HEK293 (cell line): ENCODE data around the gene DIPK1C.

Source experiments
- CTCF ChIA-PET: fragments of 350-600 bp; formaldehyde crosslinking; extraction: SDS; loops from one replicate; lab custom pipeline; 2021; ENCODE audit warnings: antibody characterized with exemption; lab: Yijun Ruan, JAX
- POLR2A ChIA-PET: fragments of 300-600 bp; formaldehyde crosslinking; extraction: SDS; loops from one replicate; lab custom pipeline; 2020; ENCODE audit warnings: antibody characterized with exemption, inconsistent platforms; lab: Yijun Ruan, JAX
- H3K27ac ChIP-seq: fragments of 200-500 bp; sonication (Bioruptor generic); 2 replicates; pipeline ENCODE4 v1.5.1; 2014; ENCODE audit warnings: low read depth, low read length, control low read depth, inconsistent platforms; ENCODE audit errors: extremely low read depth
- H3K36me3 ChIP-seq, 2 experiments: fragments of 200-500 bp in 1 of 2; sonication (Bioruptor generic) in 1 of 2; 1 replicate in 1 of 2; 2 replicates in 1 of 2; pipeline ENCODE4 v1.5.1; 2014 to 2017; ENCODE audit warnings: inconsistent platforms in 2 of 2, low read length in 2 of 2; ENCODE audit not compliant: control insufficient read depth in 2 of 2, insufficient read depth in 1 of 2
- H3K4me1 ChIP-seq: fragments of 200-500 bp; sonication (Bioruptor generic); 2 replicates; pipeline ENCODE4 v1.5.1; 2014; ENCODE audit warnings: mild to moderate bottlenecking, low read length, inconsistent platforms; ENCODE audit not compliant: control insufficient read depth, insufficient read depth
- H3K4me3 ChIP-seq: 2 replicates; pipeline ENCODE4 v1.5.1; 2011; ENCODE audit warnings: low read depth, mild to moderate bottlenecking, control low read depth, low read length, moderate library complexity
- H3K9me3 ChIP-seq: fragments of 200-500 bp; sonication (Bioruptor generic); 2 replicates; pipeline ENCODE4 v1.5.1; 2014; ENCODE audit warnings: low read depth, low read length, inconsistent platforms; ENCODE audit not compliant: control insufficient read depth, insufficient read depth
- AEBP2 ChIP-seq: fragments of 450-650 bp; formaldehyde crosslinking; IDR thresholded peaks from 2 replicates; pipeline ENCODE4 v1.5.1; 2016; ENCODE audit warnings: missing biosample characterization, missing genetic modification characterization, borderline replicate concordance
- KLF10 ChIP-seq: fragments of 450-650 bp; IDR thresholded peaks from 2 replicates; pipeline ENCODE4 v1.5.1; 2018; ENCODE audit warnings: missing biosample characterization, mild to moderate bottlenecking, missing genetic modification characterization
- OSR2 ChIP-seq: fragments of 450-650 bp; formaldehyde crosslinking; IDR thresholded peaks from 2 replicates; pipeline ENCODE4 v1.5.1; 2016; ENCODE audit warnings: missing biosample characterization, missing genetic modification characterization
- PRDM1 ChIP-seq: fragments of 450-650 bp; formaldehyde crosslinking; IDR thresholded peaks from 2 replicates; pipeline ENCODE4; 2016; ENCODE audit warnings: missing biosample characterization, missing genetic modification characterization
- REST ChIP-seq: fragments of 450-650 bp; formaldehyde crosslinking; IDR thresholded peaks from 2 replicates; pipeline ENCODE4 v1.5.1; 2016; ENCODE audit warnings: missing biosample characterization, missing genetic modification characterization
- ZBTB20 ChIP-seq: fragments of 450-650 bp; formaldehyde crosslinking; IDR thresholded peaks from 2 replicates; pipeline ENCODE4 v1.5.1; 2016; ENCODE audit warnings: missing biosample characterization, missing genetic modification characterization
- ZBTB49 ChIP-seq: fragments of 450-650 bp; formaldehyde crosslinking; IDR thresholded peaks from 2 replicates; pipeline ENCODE4 v1.5.1; 2016; ENCODE audit warnings: missing biosample characterization, missing genetic modification characterization, low read depth
- ZNF174 ChIP-seq: fragments of 450-650 bp; formaldehyde crosslinking; IDR thresholded peaks from 2 replicates; pipeline ENCODE4 v1.5.0; 2017; ENCODE audit warnings: missing biosample characterization, mild to moderate bottlenecking, missing genetic modification characterization
- ZNF184 ChIP-seq: fragments of 450-650 bp; IDR thresholded peaks from 2 replicates; pipeline ENCODE4 v1.5.1; 2018; ENCODE audit warnings: missing biosample characterization, mild to moderate bottlenecking, missing genetic modification characterization
- ZNF19 ChIP-seq: fragments of 450-650 bp; formaldehyde crosslinking; IDR thresholded peaks from 2 replicates; pipeline ENCODE4; 2016; ENCODE audit warnings: missing biosample characterization, missing genetic modification characterization, low read depth
- ZNF2 ChIP-seq: fragments of 450-650 bp; formaldehyde crosslinking; IDR thresholded peaks from 2 replicates; pipeline ENCODE4 v1.5.1; 2016; ENCODE audit warnings: missing biosample characterization, missing genetic modification characterization
- ZNF239 ChIP-seq: fragments of 450-650 bp; formaldehyde crosslinking; IDR thresholded peaks from 2 replicates; pipeline ENCODE4 v1.5.1; 2016; ENCODE audit warnings: missing biosample characterization, missing genetic modification characterization
- ZNF501 ChIP-seq: fragments of 450-650 bp; formaldehyde crosslinking; IDR thresholded peaks from 2 replicates; pipeline ENCODE4 v1.5.1; 2016; ENCODE audit warnings: missing biosample characterization, missing genetic modification characterization
- ZNF530 ChIP-seq: fragments of 450-650 bp; formaldehyde crosslinking; IDR thresholded peaks from 2 replicates; pipeline ENCODE4 v1.5.1; 2016; ENCODE audit warnings: low read depth, missing biosample characterization, missing genetic modification characterization
- ZNF549 ChIP-seq: fragments of 450-650 bp; IDR thresholded peaks from 2 replicates; pipeline ENCODE4 v1.5.1; 2018; ENCODE audit warnings: missing biosample characterization, missing genetic modification characterization, mild to moderate bottlenecking, inconsistent platforms, moderate library complexity
- ZNF610 ChIP-seq: fragments of 450-650 bp; formaldehyde crosslinking; IDR thresholded peaks from 2 replicates; pipeline ENCODE4 v1.5.1; 2016; ENCODE audit warnings: missing biosample characterization, missing genetic modification characterization, borderline replicate concordance
- ZNF747 ChIP-seq: fragments of 450-650 bp; formaldehyde crosslinking; IDR thresholded peaks from 2 replicates; pipeline ENCODE4 v1.5.1; 2016; ENCODE audit warnings: missing biosample characterization, missing genetic modification characterization
- ZSCAN5A ChIP-seq: fragments of 450-650 bp; formaldehyde crosslinking; IDR thresholded peaks from 2 replicates; pipeline ENCODE4 v1.5.1; 2016; ENCODE audit warnings: missing biosample characterization, missing genetic modification characterization

The DIPK1C gene

GRCh38 chr18:74430231-74430630 is 26.9 kb downstream of the DIPK1C start:
- H3K27ac ChIP-seq: no peak overlapping the region
- no peak for TF ChIP-seq KLF10 (tag by site-specific recombination)
- TF ChIP-seq ZBTB49 (tag by site-specific recombination): no peak
- TF ChIP-seq REST (tag by site-specific recombination): no peak
- TF ChIP-seq OSR2: no peak
- no peak for TF ChIP-seq ZSCAN5A (tag by site-specific recombination)
- TF ChIP-seq ZNF174 (tag by site-specific recombination): no peak
- TF ChIP-seq ZNF19 (tag by site-specific recombination): no peak
- TF ChIP-seq ZNF610 (tag by site-specific recombination): no peak
- no peak for TF ChIP-seq ZBTB20 (tag by site-specific recombination)
- no peak for TF ChIP-seq ZNF530 (tag by site-specific recombination)
- TF ChIP-seq ZNF239: no peak
- TF ChIP-seq ZNF549 (tag by site-specific recombination): no peak
- TF ChIP-seq ZNF2 (tag by site-specific recombination): no peak
- no peak for TF ChIP-seq AEBP2 (tag by site-specific recombination)
- no peak for TF ChIP-seq ZNF501 (tag by site-specific recombination)
- TF ChIP-seq ZNF747 (tag by site-specific recombination): no peak
- no peak for TF ChIP-seq PRDM1 (tag by site-specific recombination)
- TF ChIP-seq ZNF184 (tag by site-specific recombination): no peak
- H3K4me3 ChIP-seq: no peak overlapping the region
- CTCF ChIA-PET: interaction anchor here (0.7 to 1.0 kb wide), 2 partner anchors 8 to 10 kb away, joined by 3 read pairs; no protein-coding TSS in a partner anchor
- H3K36me3 ChIP-seq: no peaks in the 10 kb centered on the region
- POLR2A ChIA-PET: no interaction called here
- H3K9me3 ChIP-seq: no peaks in the 10 kb centered on the region; the same call in 1 of the 2 replicates
- H3K4me1 ChIP-seq: no peaks in the 10 kb centered on the region
